ENCODE data around the gene PFN1.

The PFN1 gene

GRCh38 chr17:4896332-4897197 is 51.8 kb downstream of the PFN1 start:
- in situ Hi-C loops (cut with MboI; ENCODE audit: low sequenced_read_pairs): no loop called here
- no peak for DNase-seq (ENCODE audit: low spot score in 2 of 2)
- Histone ChIP-seq H3K4me1 (no peaks in the 10 kb centered on the region), H3K4me3 (no peak overlapping the region), H3K27me3 (ENCODE audit: low read depth) (no peaks in the 10 kb centered on the region), H3K36me3 (replicated peaks) (peaks cover 27% of the 10 kb centered on the region), H3K9me3 (no peaks in the 10 kb centered on the region)

DNA sequence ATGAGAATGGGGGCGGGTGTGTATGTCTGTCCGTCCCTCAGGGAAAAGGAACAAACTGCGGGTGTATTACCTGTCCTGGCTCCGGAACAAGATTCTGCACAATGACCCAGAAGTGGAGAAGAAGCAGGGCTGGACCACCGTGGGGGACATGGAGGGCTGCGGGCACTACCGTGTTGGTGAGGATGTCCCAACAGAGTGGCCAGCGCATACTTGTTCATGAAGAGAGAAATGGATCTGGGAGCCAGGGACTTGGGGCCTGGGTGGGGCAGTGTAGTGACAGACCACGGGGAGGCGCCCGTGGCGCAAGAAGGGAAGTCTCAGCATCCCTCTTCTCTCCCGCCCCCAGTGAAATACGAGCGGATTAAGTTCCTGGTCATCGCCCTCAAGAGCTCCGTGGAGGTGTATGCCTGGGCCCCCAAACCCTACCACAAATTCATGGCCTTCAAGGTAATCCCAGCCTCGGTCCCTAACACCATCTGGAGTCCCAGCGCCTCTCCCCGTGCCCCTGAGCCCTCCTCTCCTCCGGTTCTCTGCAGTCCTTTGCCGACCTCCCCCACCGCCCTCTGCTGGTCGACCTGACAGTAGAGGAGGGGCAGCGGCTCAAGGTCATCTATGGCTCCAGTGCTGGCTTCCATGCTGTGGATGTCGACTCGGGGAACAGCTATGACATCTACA is 52.5 kb downstream of the PFN1 start:
- Histone ChIP-seq H3K36me3 (replicated peaks) (peaks cover 27% of the 10 kb centered on the region), H3K4me3 (no peak overlapping the region), H3K4me1 (no peaks in the 10 kb centered on the region), H3K9me3 (no peaks in the 10 kb centered on the region), H3K27me3 (ENCODE audit: low read depth) (no peaks in the 10 kb centered on the region)
- peak in 1 of 2 experiments; percentile 48 for DNase-seq (ENCODE audit: low spot score in 2 of 2)
- in situ Hi-C loops (cut with MboI; ENCODE audit: low sequenced_read_pairs): no loop called here
